HCT116 (cell line): ENCODE measurements around the gene ARHGEF1. TPM values are rescaled to one million over a fixed set of nuclear protein-coding genes. Genes with fewer than 3 reads are reported as not detected.

Experiments used
- ATAC-seq: fragments of 200-7000 bp; cut with Tn5 transposase; 2 replicates; pipeline ENCODE4 v1.9.1; 2020; ENCODE audit warnings: mild to moderate bottlenecking, moderate library complexity
- BruUV-seq: library from RNA; stranded (reverse); fragments of 400-500 nt; replicated peaks from 2 replicates; lab custom pipeline; 2021; lab: Mats Ljungman, UMichigan
- CTCF ChIA-PET: fragments of 300-600 bp; sonication (Branson Sonifier 250); formaldehyde crosslinking; loops from one replicate; lab custom pipeline; 2021; ENCODE audit warnings: antibody characterized with exemption; lab: Charles Lee
- POLR2A ChIA-PET: fragments of 300-600, 350-600 bp; sonication (Branson Sonifier 250); formaldehyde crosslinking; loops from one replicate; lab custom pipeline; 2021; ENCODE audit warnings: antibody characterized with exemption; lab: Charles Lee
- RAD21 ChIA-PET, 2 experiments: fragments of 300-600 bp; sonication (Branson Sonifier 250); formaldehyde crosslinking; loops; one replicate each; lab custom pipeline; 2023; ENCODE audit warnings: low total read pairs in 2 of 2; ENCODE audit not compliant: uncharacterized antibody in 2 of 2, unreplicated experiment in 2 of 2, low non-redundant PET in 1 of 2; lab: Charles Lee
- DNase-seq: peaks from one replicate; pipeline ENCODE4 v3.0.0-alpha.2; 2010; ENCODE audit warnings: low read depth, low spot score
- H2AFZ ChIP-seq: fragments of 200-600 bp; shearing (Covaris generic), sonication (generic); 2 replicates; pipeline ENCODE4 v1.6.1; 2017; ENCODE audit warnings: low read depth, mixed run types, mixed read lengths, antibody characterized with exemption, low read length; ENCODE audit not compliant: poor library complexity, severe bottlenecking
- H3K27ac ChIP-seq: 2 replicates; pipeline ENCODE4 v1.5.1; 2012; ENCODE audit warnings: low read depth, low read length
- H3K27me3 ChIP-seq: fragments of 200-600 bp; sonication (generic); 2 replicates; pipeline ENCODE4 v1.6.1; 2016; ENCODE audit warnings: mixed run types, low read length, mixed read lengths; ENCODE audit not compliant: insufficient read depth
- H3K36me3 ChIP-seq, 2 experiments: fragments of 200-500 bp in 1 of 2; fragments of 200-600 bp in 1 of 2; sonication (Bioruptor generic) in 1 of 2; sonication (generic) in 1 of 2; 2 replicates each; pipeline versions ENCODE4 v1.5.1 to v1.6.1; 2014 to 2016; ENCODE audit warnings: low read length in 2 of 2, inconsistent platforms in 1 of 2, mixed read lengths in 1 of 2, mixed run types in 1 of 2; ENCODE audit not compliant: insufficient read depth in 2 of 2, control insufficient read depth in 1 of 2
- H3K4me1 ChIP-seq, 2 experiments: fragments of 200-600 bp in 1 of 2; sonication (generic) in 1 of 2; 2 replicates each; pipeline versions ENCODE4 v1.5.1 to v1.6.1; 2012 to 2017; ENCODE audit warnings: low read length in 2 of 2, inconsistent platforms in 1 of 2, mild to moderate bottlenecking in 1 of 2, mixed read lengths in 1 of 2, mixed run types in 1 of 2, moderate library complexity in 1 of 2; ENCODE audit not compliant: insufficient read depth in 2 of 2, control insufficient read depth in 1 of 2
- H3K4me2 ChIP-seq: fragments of 200-600 bp; sonication (generic); 2 replicates; pipeline ENCODE4 v1.6.1; 2017; ENCODE audit warnings: mixed run types, low read length, mixed read lengths
- H3K4me3 ChIP-seq, 2 experiments: fragments of 200-600 bp in 1 of 2; sonication (generic) in 1 of 2; replicated peaks in 1 of 2; 2 replicates each; pipeline ENCODE4 v1.5.1; 2011 to 2016; ENCODE audit warnings: low read length in 2 of 2, control low read depth in 1 of 2, low read depth in 1 of 2, mild to moderate bottlenecking in 1 of 2, mixed read lengths in 1 of 2, mixed run types in 1 of 2
- H3K79me2 ChIP-seq: fragments of 200-600 bp; sonication (generic); 2 replicates; pipeline ENCODE4 v1.6.1; 2017; ENCODE audit warnings: mild to moderate bottlenecking, mixed run types, low read length, moderate library complexity, mixed read lengths; ENCODE audit not compliant: insufficient read depth
- H3K9ac ChIP-seq: fragments of 200-600 bp; sonication (generic); 2 replicates; pipeline ENCODE4 v1.6.1; 2016; ENCODE audit warnings: low read length, mixed read lengths
- H3K9me2 ChIP-seq: fragments of 200-600 bp; sonication (generic), shearing (Covaris generic); 2 replicates; pipeline ENCODE4 v1.6.1; 2017; ENCODE audit warnings: mixed run types, mild to moderate bottlenecking, moderate library complexity; ENCODE audit not compliant: insufficient read depth
- H3K9me3 ChIP-seq, 2 experiments: fragments of 200-500 bp in 1 of 2; fragments of 200-600 bp in 1 of 2; sonication (Bioruptor generic) in 1 of 2; sonication (generic) in 1 of 2; 2 replicates each; pipeline ENCODE4 v1.6.1; 2014 to 2017; ENCODE audit warnings: low read length in 2 of 2, mixed read lengths in 2 of 2, inconsistent platforms in 1 of 2, low read depth in 1 of 2, mild to moderate bottlenecking in 1 of 2, mixed run types in 1 of 2, moderate library complexity in 1 of 2; ENCODE audit not compliant: control insufficient read depth in 1 of 2, insufficient read depth in 1 of 2
- H4K20me1 ChIP-seq: fragments of 200-600 bp; sonication (generic), shearing (Covaris generic); 2 replicates; pipeline ENCODE4 v1.6.1; 2017; ENCODE audit warnings: mixed run types, mild to moderate bottlenecking, moderate library complexity; ENCODE audit not compliant: insufficient read depth
- EZH2phosphoT487 ChIP-seq: fragments of 200-600 bp; IDR thresholded peaks from 2 replicates; pipeline ENCODE4 v1.6.1; 2018; ENCODE audit warnings: antibody characterized with exemption, borderline replicate concordance
- FOSL1 ChIP-seq: IDR thresholded peaks from 2 replicates; pipeline ENCODE4 v1.6.1; 2012; ENCODE audit warnings: low read depth
- POLR2A ChIP-seq: IDR thresholded peaks from 2 replicates; pipeline ENCODE4 v1.7.0; 2011; ENCODE audit warnings: borderline replicate concordance; ENCODE audit not compliant: insufficient read depth, insufficient read length; ENCODE audit errors: extremely low read depth
- POLR2AphosphoS5 ChIP-seq: IDR thresholded peaks from 2 replicates; pipeline ENCODE4 v1.6.1; 2011; ENCODE audit warnings: mild to moderate bottlenecking, low read depth, low read length, moderate library complexity
- RAD21 ChIP-seq: IDR thresholded peaks from 2 replicates; pipeline ENCODE4 v1.6.1; 2012; ENCODE audit warnings: low read depth, mild to moderate bottlenecking
- SIN3A ChIP-seq: IDR thresholded peaks from 2 replicates; pipeline ENCODE4 v1.6.1; 2012; ENCODE audit warnings: low read depth
- SP1 ChIP-seq: IDR thresholded peaks from 2 replicates; pipeline ENCODE4 v1.6.1; 2012; ENCODE audit warnings: low read depth
- ZFX ChIP-seq: fragments of 450-650 bp; IDR thresholded peaks from 2 replicates; pipeline ENCODE4 v1.6.1; 2017
- ZNF274 ChIP-seq: fragments of 200-500 bp; sonication (Bioruptor generic); IDR thresholded peaks from 2 replicates; pipeline ENCODE4 v1.6.1; 2014; ENCODE audit warnings: mild to moderate bottlenecking, low read depth, low read length, inconsistent platforms
- intact Hi-C: fragments of 100-400 bp; cut with micrococcal nuclease; formaldehyde crosslinking; loops from 2 replicates; pipeline ENCODE4 v1.10.0; 2022
- total RNA-seq: library from RNA; stranded (reverse); gene quantifications from one replicate; pipeline ENCODE4 v1.2.1, GENCODE V29; 2021; ENCODE audit not compliant: unreplicated experiment
- TF ChIP-seq, protein P1 (sequence below), 3 experiments: fragments of 200-600 bp in 1 of 3; sonication (generic) in 1 of 3; IDR thresholded peaks in 2 of 3; conservative IDR thresholded peaks in 1 of 3; 2 replicates each; pipeline ENCODE4 v1.5.1; 2012 to 2017; ENCODE audit warnings: low read depth in 2 of 3, low read length in 2 of 3, antibody characterized with exemption in 1 of 3, borderline replicate concordance in 1 of 3, control low read depth in 1 of 3, mild to moderate bottlenecking in 1 of 3, mixed read lengths in 1 of 3, mixed run types in 1 of 3, moderate library complexity in 1 of 3; ENCODE audit not compliant: insufficient read depth in 1 of 3
- TF ChIP-seq, protein P2 (sequence below): IDR thresholded peaks from 2 replicates; pipeline ENCODE4 v1.6.1; 2012

ARHGEF1 gene
- total RNA-seq, 1 experiment from 2014 or later, result 110 TPM

DNA sequence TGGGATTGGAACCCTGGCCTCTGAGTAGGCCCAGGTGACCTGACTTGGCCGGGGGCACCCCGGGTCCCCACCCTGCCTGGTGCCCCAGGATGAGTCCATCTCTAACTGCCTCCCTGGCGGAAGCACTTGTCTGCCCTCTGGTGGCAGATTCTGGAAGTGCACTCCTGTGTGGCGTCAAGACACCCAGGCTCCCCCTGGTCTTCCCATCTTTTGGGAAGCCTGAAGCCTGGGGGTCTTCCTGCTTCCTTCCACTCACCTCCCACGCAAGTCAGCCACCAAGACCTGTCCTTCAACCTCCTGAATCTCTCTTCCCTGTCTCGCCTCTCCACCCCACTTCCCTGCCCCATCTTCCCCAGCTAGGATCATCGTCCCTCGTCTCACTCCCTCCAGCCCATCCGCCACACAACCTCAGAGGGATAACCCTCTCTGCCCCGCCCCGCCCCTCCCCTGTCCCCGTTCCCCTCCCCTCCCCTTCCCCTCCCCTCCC is 68.7 kb downstream of the ARHGEF1 start:
- DNase-seq (peak; percentile 59), ATAC-seq (peak; percentile 97)
- ChIA-PET CTCF (interaction anchor here (0.7 to 2.4 kb wide), 5 partner anchors 14 to 157 kb away, joined by 3 to 15 read pairs (median 3); no protein-coding TSS in a partner anchor), POLR2A (no interaction called here), RAD21 (interaction anchor here in 1 of 2 experiments (1.0 to 1.2 kb wide), 2 partner anchors 65 to 79 kb away, joined by 3 read pairs; no protein-coding TSS in a partner anchor)
- Histone ChIP-seq H3K27ac (no peak overlapping the region), H2AFZ (no peak overlapping the region), H3K9ac (no peak overlapping the region), H3K4me3 (no peak overlapping the region), H3K27me3 (no peaks in the 10 kb centered on the region), H3K9me3 (no peaks in the 10 kb centered on the region), H3K4me1 (peaks cover 0 to 7% of the 10 kb centered on the region in 2 experiments; a peak in 1 of 4 replicates), H3K9me2 (no peaks in the 10 kb centered on the region), H3K36me3 (no peaks in the 10 kb centered on the region), H3K79me2 (no peaks in the 10 kb centered on the region), H4K20me1 (no peaks in the 10 kb centered on the region), H3K4me2 (peak overlapping the region; percentile 54)
- no TSS peak for BruUV-seq
- TF ChIP-seq SIN3A (no peak), POLR2AphosphoS5 (no peak), RAD21 (peak; percentile 85)
- TF ChIP-seq, protein P1, sequence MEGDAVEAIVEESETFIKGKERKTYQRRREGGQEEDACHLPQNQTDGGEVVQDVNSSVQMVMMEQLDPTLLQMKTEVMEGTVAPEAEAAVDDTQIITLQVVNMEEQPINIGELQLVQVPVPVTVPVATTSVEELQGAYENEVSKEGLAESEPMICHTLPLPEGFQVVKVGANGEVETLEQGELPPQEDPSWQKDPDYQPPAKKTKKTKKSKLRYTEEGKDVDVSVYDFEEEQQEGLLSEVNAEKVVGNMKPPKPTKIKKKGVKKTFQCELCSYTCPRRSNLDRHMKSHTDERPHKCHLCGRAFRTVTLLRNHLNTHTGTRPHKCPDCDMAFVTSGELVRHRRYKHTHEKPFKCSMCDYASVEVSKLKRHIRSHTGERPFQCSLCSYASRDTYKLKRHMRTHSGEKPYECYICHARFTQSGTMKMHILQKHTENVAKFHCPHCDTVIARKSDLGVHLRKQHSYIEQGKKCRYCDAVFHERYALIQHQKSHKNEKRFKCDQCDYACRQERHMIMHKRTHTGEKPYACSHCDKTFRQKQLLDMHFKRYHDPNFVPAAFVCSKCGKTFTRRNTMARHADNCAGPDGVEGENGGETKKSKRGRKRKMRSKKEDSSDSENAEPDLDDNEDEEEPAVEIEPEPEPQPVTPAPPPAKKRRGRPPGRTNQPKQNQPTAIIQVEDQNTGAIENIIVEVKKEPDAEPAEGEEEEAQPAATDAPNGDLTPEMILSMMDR (IDR thresholded peaks at IDR 0.05 in 2 of 3, conservative IDR thresholded peaks at IDR 0.05 in 1 of 3; ENCODE audit: borderline replicate concordance in 1 of 3, insufficient read depth in 1 of 3, low read depth in 2 of 3, low read length in 2 of 3), result peak; percentile 81 to 99 (median 97)
- intact Hi-C loops, result loop anchor here (1.0 to 10.0 kb wide), 2 partner anchors 78 to 247 kb away; partner anchors contain the start of gene CEACAM5

DNA sequence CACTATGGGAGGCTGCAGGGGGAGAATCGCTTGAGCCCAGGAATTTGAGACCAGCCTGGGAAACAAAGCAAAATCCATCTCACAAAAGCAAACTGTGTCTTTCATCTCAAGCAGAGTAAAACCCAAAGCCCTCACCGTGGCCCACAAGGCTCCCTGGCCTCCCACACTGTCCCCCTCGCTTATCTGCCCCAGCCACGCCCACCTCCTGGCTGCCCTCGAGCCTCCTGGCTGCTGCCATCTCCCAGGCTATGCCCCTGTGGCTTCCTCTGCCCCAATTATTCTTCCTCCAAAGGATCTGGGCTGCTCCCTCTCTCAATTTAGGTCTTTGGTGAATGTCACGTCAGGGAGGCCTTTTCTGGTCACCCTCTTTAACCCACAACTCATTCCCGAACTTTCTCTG is 72.5 kb downstream of the ARHGEF1 start:
- POLR2A ChIA-PET, result no interaction called here
- no peak overlapping the region for H3K4me3 ChIP-seq
- H3K4me1 ChIP-seq, result peaks cover 18 to 33% of the 10 kb centered on the region in 2 experiments
- no peaks in the 10 kb centered on the region for H4K20me1 ChIP-seq
- BruUV-seq, result no TSS peak
- CTCF ChIA-PET, result no interaction called here
- H3K36me3 ChIP-seq, result no peaks in the 10 kb centered on the region
- no peaks in the 10 kb centered on the region for H3K79me2 ChIP-seq
- no peaks in the 10 kb centered on the region for H3K9me3 ChIP-seq
- TF ChIP-seq, protein P2, sequence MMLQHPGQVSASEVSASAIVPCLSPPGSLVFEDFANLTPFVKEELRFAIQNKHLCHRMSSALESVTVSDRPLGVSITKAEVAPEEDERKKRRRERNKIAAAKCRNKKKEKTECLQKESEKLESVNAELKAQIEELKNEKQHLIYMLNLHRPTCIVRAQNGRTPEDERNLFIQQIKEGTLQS, result no peak
- TF ChIP-seq SP1 (no peak), POLR2A (no peak), ZNF274 (no peak), FOSL1 (no peak), ZFX (no peak), EZH2phosphoT487 (no peak)
- intact Hi-C loops, result loop anchor here (5.0 to 10.0 kb wide), 2 partner anchors 163 to 251 kb away; partner anchors contain the start of gene CEACAM5
- no peaks in the 10 kb centered on the region for H3K27me3 ChIP-seq
- ATAC-seq (no peak), DNase-seq (no peak)
- H3K9ac ChIP-seq, result no peak overlapping the region
- no peak overlapping the region for H2AFZ ChIP-seq
- no peaks in the 10 kb centered on the region for H3K9me2 ChIP-seq
- H3K4me2 ChIP-seq, result no peak overlapping the region
- RAD21 ChIA-PET, result no interaction called here
- H3K27ac ChIP-seq, result no peak overlapping the region
